NOMO-1 (cell line): Measurements from ENCODE around the gene ALDH1L1.
"Not testable (repeated sequence)": the region's sequence is repeated elsewhere in the genome, so short reads cannot be mapped to it uniquely, and the experiment has no call there.

ENCODE experiments used
- DNase-seq, 2 experiments: peaks; one replicate each; lab custom pipeline; 2025; ENCODE audit not compliant: unreplicated experiment in 2 of 2; lab: John Stamatoyannopoulos, UW

ALDH1L1 gene

DNA sequence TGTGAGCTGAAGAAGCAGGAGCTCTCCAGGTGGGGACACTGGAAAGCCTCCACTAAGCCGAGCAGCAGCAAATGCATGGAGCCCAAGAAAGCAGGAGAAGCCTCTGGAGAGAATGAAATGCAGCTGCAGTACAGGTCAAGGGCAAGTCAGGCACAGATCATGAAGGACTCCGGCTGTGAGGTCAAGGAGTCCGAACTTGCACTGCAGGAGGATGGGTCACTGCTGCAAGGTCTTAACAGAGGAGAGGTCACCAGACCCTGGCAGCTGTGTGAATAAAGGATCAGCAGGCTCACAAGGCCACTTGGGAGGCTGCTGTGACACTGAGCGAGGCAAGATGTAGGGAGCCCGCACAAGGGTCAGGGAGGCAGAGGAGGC, 71.7 kb downstream of the ALDH1L1 start:
- DNase-seq, result no peak

DNA sequence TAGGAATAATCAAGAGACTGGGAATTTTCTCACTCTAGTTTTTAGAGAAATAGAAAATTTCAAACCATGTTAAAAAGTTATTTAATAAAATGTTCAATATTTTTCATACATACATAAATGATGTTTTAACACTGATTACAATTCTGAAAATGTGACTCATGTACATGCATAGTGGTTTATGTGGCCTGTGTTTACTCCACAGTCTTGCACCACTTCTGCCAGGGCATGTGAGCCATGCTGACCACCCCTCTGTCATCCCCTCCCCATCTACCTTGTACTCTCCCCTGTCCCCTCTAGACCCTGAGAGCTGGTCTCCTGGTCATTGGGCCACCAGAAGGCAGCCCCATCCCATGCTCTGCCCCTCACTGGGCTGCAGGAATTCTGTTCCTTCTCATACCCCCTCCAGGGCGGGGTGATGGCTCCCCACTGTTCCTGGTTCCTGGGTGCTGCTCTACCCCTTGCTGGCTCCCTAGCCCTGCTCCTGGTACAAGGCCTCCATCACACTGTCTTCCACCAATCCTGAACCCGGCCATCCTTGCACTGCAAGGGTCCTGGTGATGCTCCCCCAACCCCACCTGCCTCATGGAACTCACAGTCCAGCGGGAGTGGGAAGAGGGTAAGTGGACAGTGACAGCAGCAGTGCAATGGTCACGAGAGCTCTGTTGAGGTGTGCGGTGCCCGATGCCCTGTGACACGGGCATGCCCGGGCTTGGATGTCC, 72.3 kb downstream of the ALDH1L1 start:
- no peak for DNase-seq

DNA sequence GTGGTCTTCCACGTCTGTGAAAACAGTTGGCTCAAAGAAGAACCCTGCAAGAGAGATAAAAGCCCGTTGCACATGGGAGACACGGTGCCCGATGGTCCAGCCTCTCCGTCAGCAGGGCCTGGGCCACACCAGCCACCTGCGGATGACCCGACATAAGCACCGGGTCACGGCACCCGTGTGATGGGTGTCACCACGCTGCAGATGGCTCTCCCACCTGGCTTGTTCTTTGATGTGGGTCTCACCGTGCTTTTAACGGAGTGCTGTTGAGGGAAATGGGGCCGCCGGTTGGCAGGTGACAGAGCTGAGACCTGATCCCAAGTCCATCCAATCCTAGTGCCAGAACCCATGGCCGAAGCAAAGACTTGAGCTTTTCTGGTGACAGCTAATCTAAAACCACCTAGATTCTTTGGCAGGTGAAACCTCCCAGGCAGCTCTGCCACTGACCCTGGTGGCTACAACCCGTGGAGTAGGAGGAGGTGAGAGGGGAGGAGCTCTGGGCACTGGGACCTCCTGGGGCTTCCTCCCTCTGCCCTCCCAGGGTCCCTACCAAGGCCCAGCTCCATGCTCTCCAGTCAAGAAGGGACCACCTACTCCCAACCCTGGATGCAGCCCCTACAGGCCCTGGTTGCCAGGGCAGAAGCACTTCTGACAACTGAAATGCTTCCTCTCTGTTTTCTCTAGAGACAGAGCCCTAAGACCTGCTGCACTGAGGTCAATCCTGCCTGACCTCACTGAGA, 73.0 kb downstream of the ALDH1L1 start:
- no peak for DNase-seq

DNA sequence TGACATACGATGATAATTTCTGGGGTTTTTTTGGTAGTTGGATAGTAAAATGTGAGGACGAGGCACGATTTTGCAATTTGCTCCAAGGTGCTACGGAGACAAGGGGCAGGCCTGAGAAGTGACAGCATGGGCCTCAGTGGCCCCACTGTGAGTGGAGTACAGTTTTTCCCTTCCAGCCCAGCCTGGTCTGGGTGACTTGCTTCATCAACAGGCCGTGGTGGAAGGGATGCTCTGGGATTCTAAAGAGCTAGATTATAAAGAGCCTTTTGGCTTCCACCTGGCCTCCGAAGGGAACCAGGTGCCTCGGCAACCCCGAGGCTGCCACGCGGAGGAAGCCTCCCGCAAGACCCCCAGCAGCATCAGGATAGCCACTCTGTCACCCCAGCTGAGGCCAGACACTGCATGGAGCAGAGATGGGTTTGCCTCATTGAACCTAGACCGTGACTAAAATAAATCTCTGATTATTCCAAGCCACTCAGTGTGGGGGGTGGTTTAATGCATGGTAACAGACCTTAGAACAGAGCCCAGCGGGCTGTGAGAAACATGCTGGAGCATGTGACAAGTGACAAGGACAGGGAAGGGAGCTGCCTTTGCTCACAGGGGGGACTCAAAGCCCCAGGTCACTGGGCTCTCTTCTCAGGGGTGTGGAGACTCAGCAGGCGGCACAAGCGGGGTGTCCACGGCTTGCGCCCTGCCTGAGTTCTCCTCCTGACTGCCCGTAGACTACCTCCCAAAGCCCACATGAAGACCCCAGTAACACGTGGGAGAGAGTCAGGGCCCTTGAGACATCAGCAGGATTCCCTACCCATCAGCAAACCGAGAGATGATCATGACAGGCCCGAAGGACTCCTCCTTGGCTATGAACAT, 73.8 kb downstream of the ALDH1L1 start:
- DNase-seq, result no peak

DNA sequence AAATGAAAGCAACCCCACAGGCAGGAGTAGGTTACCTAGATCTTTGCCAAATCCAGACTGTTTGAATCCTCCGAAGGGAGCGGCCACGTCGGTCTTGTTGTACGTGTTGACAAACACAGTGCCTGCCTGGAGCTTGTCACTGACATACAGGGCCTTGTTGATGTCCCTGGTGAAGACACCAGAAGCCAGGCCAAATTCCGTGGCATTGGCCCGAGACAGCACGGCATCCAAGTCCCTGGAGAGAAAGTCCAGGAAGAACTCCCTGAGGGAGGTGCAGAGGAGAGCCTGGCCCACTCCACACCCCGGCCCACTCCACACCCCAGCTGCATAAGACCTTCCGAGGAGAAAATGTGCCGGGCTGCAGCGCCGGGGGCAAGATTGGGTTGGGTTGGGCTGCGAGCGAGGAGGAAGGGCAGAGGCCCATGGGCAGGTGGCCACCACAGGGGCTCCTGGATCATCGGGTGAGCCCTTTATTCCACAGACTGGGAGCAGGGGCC, 74.6 kb downstream of the ALDH1L1 start:
- DNase-seq, result no peak

DNA sequence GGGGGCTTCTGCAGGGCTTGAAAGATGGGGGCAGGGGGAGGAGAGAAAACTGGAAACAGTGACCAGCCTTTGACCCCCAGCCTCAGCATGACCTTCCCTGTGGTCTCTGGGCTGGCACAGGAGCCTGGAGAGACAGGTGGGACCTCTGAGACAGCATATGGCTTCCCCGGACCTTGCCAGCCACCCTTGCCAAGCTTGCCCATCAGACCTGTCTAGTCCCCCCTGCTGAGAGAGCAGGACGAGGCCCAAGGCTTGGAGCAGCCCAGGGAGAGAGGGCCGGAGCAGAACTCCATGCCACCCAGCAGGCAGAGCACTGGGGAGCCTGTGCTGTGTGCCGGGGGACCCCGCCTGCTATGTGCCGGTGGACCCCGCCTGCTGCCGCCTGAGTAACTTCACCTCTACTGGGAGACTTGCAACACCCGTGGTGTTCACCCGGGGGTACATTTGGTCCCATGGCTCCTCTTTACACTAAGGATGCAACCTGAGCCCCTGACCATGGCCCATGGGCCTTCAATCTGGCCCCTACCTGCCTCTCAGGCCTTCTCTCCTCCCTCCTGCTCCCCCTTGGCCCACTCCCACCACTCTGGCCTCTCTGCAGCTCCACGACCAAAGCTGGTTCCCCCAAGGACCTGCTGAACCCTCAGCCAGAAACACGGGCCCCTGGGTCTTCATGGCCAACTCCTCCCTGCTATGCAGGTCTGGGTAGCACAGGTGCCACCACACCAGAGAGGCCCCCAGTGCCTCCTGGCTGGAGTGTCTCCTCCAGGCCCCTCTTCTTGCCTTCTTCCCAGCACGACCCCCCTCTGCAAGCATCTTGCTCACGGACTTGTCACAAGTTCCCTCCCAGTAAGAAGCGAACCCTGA, 75.4 kb downstream of the ALDH1L1 start:
- DNase-seq, result no peak

DNA sequence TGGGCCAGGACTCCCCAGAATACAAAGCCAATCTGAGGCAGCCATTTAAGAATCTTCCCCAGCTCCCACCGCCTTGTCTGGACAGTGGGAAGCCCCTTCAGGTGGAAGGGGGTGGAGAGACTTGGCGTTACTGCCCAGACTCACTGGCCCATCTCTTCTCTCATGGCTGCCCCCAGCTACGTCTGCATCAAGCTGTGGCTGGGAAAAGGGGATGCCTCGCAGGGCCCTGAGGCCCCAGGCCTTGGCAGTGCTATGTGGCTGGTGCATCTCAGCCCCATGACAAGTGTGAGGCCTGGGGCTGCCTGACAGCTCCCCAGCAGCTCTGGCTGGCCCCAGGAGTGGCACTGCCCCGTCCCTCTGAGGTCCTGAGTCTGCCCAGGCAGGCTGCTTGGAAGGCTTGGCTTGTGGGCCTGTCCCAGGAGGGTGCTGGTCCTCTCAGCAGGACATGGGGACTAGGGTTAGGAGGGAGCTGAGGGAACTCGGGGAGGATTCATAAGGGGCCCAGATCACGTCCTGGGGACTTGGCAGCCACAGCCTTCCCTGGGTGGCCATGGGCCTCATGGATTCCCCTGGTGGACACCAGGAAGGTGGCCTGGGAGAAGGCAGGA, 76.3 kb downstream of the ALDH1L1 start:
- no peak for DNase-seq

DNA sequence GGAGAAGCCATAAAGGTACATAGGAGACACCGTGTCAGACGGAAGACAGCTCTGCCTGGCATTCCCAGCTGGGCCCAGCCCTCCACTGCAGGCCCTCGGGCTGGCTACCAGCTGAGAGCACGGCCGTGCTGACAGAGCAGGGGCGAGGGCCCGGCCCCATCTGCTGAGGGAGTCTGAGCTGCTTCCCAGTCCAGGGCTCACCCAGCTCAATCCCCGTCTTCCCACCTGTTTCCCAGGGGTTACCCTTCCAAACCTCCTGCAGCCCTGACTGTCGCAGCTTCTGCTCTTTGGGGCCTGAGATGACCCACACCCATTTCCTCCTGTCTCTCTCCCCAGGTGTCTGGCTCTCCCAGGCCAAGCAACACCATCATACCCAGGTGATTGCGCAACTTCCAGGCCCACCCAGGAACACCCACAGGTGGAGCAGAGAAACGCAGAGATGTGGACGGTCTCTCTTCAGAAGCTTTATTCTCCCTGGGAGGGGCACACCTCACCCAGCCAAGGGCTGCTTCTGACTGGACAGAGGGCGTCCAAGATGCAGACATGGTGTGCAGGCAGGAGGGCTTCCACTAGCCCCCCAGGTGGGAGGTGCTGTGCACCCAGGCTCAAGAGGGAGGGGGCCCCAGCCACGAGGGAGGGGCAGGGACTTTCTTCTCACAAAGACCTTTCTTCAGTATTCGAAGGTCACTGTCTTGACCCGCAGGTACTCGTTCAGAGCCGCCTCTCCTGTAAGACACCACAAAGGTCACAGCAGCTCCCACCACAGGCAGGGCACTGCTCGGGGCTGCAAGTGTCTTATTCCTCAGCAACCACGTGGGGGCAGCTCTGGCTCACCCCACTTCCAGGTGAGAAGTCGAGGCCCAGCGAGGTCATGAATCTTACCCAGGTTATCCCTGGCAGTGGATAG, 77.0 kb downstream of the ALDH1L1 start:
- DNase-seq, result no peak

DNA sequence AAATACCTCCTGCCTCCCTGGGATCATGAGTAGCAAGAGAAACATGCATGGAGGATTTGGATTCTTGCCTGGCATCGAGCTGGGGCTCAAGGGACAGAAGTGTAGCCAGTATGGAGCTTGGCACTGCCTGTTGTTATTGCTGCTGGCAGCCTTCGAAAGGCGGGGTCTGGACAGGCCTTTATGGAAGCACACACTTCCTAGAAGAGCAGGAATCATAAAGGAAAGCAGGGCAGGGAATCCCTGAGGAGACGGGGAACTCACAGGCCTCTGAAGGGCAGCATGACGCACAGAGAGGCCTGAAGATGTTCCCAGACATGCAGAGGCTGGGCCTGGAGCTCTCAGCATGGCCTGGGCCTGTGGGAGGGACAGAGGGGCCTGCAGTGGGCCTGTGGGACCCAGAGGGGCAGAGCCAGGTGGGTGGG, 77.8 kb downstream of the ALDH1L1 start:
- DNase-seq, result no peak

DNA sequence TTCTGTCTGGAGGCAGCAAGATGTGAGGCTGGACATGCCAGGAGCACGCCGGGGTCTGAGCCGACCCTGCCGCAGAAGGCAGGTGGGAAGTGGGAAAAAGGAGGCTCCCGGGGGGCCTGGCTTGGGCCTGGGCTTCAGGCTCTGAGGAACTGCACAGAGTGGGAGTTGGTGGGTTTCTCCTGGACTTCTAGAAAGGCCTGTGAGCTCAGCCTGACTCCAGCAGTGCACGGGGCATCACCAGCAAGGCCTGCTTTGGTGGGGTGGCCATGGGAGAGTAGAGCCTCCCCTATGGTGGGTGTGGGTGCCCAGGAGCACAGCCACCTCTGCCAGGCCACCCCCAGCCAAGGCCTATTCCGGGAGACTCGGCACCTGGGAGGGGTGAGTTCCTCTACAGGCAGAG, 78.4 kb downstream of the ALDH1L1 start:
- no peak for DNase-seq

DNA sequence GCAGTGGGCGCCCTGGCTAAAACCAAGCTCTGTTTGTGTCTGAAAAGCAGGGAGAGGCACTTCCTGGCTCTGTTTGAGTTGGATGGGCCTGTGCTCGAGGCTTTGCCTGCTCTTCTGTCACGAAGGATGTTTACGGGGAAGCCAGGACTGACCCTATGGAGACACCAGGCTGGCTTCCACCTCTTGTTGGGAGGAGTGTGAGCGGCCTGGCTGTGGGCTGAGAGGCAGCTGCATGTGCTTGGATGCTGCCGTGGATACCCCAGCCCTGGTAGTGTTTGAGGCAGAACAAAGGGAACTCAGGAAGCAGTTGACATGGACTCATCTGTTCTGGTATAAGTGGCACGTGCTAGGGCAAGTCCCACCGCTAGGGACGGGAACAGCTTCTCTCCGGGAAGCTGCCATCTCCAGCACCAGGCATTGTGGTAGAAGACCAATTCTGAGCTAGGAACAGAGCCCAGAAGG, 78.8 kb downstream of the ALDH1L1 start:
- DNase-seq, result no peak

DNA sequence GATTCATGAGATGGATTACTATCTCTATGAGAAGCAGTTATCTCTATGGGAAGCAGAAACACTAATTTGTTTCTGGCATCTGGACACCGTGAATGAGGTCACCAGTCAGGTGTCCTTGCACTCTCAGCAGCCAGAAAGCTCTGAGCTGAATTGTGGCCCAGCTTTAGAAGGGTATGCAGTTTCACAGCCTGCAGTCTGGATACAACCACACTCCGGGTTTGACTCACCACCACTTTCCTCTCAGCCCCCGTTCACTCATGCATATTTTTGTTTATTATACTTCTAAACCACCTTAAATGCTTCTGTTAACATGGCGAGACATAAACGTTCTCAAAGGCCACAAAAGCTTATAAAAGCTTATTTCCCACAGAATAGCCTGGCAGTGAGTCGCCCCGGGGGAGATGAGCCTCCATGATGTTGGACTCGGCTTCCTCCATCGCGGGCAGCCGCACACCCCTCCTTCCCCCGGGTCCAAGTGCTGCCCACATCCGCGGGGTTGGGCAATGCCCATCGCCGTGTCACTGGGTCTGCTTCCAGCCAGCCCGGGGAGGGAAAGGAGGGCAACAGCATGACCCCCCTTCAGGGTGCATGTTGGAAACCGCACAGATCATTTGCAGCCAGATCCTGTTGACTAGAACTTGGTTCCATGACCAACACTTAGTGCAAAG, 79.6 kb downstream of the ALDH1L1 start:
- no peak for DNase-seq

DNA sequence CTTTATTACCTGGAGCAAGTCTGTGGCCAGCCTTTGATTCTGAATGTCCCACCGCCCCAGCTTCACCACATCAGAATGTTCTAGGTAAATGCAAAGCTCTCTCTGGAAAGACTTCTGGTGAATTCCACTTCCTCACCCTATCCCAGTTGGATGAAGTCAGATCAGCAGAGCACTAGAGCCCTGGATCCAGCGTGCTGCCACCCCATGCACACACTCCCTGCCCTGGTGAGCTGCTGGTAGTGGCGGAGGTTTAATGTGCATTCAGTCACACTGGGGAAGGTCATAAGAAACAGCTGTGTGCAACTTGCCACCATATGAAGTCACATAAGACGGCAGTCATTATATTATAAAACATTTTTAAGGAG, 80.1 kb downstream of the ALDH1L1 start:
- no peak for DNase-seq

DNA sequence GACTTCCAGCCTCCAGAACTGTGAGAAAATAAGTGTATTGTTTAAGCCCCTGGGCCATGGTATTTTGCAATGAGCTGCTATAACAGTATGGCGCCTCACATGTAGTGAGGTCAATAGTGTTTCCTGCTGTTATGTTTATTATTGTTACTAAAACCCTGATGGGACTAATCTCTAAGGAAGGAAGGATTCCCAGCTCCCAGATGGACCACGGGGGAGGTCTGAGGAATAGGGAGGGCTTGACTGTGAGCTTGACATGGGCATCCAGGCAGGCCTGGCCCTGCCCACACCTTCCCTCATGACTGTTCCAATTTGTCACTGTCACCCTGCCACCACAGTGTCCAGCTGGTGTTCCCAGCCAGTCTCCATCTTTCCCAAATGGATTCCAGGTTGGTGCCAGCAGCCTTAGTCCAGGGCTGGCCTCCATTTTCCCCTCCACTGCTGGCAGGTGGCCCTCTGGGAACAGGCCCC, 82.0 kb downstream of the ALDH1L1 start:
- DNase-seq, result no peak

DNA sequence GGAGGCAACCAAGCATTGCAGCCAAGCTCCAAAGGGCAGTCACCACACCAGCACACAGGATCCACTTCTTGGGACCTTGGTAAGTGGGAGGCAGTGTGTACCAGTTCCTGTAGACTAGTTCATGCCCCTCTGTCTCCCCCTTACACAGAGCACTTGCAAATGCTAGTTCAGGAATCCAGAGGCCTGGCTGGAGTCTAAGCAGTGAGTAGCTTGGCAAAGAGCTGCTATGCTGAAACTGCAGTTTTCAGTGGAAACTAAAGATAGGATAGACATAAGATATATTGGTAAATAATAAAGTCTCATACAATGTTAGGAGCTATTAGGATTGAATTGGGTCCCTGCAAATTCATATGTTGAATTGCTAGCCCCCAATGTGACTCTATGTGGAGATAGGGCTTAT, 82.6 kb downstream of the ALDH1L1 start:
- no peak for DNase-seq

DNA sequence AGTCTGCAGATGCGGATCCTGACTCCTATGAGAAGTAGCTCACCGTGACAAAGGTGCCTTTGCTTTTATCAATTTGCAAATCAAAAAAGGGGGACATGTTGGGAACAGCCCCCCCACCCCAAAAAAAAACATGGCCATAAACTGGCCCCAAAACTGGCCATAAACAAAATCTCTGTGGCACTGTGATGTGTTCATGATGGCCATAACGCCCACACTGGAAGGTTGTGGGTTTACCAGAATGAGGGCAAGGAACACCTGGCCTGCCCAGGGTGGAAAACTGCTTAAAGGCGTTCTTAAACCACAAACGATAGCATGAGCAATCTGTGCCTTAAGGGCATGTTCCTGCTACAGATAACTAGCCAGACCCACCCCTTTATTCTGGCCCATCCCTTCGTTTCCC, 84.1 kb downstream of the ALDH1L1 start:
- DNase-seq, result not testable (repeated sequence)

DNA sequence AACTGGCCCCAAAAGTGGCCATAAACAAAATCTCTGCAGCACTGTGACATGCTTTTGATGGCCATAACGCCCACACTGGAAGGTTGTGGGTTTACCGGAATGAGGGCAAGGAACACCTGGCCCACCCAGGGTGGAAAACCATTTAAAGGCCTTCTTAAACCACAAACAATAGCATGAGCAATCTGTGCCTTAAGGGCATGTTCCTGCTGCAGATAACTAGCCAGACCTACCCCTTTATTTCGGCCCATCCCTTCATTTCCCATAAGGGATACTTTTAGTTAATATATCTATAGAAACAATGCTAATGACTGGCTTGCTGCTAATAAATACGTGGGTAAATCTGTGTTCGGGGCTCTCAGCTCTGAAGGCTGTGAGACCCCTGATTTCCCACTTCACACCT, 88.3 kb downstream of the ALDH1L1 start:
- DNase-seq, result not testable (repeated sequence)

DNA sequence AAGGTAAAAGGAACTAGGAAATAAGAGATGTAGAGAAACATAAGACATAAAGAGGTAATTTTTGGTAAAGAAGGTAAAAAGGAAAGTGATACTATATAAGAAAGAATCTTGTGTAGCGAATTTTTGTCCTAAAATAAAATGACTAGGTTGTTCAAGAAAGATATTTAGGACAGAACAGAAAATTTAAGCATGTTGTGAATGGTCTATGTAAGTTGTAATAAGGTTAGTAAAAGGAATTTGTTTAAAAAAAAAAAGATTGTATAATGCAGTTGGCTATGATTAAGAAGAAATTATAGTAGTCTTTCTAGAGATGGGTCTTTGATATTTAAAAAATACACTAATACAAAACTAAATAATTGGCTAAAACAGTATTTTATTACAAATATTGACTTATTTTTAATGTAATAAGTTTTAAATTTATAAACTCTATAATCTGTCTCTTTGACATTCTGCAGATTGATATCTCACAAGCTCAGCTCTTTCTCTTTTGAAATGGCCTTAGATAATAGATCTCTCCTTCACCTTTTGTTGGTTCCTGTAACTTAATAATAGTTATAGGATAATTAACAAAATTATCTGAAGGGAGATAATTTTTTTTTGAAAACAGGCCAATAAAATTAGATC, 92.7 kb downstream of the ALDH1L1 start:
- no peak for DNase-seq
